ENCODE results near the gene ACBD6.

ACBD6 gene

DNA sequence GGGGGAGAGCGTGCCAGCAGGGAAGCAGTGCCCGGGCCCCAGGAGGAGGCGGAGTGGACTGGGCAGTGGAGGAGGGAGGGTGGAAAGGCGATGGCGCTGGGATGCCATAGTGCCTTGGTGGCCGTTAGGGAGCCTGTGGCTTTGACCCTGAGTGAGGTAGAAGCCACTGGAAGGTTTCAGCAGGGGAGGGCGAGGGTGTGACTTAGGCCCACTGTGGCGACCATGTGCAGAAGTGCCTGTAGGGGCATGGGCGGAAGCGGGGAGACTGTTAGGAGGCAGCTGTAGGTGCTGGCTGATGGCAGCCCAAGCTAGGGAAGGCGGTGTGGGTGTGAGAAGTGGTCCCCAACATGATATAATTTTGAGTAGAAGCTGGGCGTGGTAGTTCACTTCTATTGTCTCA is 244.1 kb downstream of the ACBD6 start:
- TF ChIP-seq EGR2 (tag by site-specific recombination; IDR thresholded peaks at IDR 0.05; ENCODE audit: low read depth) (peak; percentile 76), ZNF768 (tag by site-specific recombination; IDR thresholded peaks at IDR 0.05) (no peak), ZFHX2 (tag by site-specific recombination; conservative IDR thresholded peaks at IDR 0.05) (peak; percentile 61), ZNF561 (tag by site-specific recombination; IDR thresholded peaks at IDR 0.05; ENCODE audit: borderline replicate concordance) (no peak), SCRT1 (tag by site-specific recombination; IDR thresholded peaks at IDR 0.05; ENCODE audit: borderline replicate concordance) (no peak)
- Histone ChIP-seq H3K9me3 (ENCODE audit: control insufficient read depth, insufficient read depth, low read depth, low read length) (no peaks in the 10 kb centered on the region), H3K36me3 (ENCODE audit: control insufficient read depth in 2 of 2, insufficient read depth in 1 of 2, low read length in 2 of 2) (no peaks in the 10 kb centered on the region), H3K4me3 (ENCODE audit: low read depth, low read length) (no peak overlapping the region), H3K27ac (ENCODE audit: extremely low read depth, low read depth, low read length) (no peak overlapping the region), H3K4me1 (ENCODE audit: control insufficient read depth, insufficient read depth, low read length) (peaks cover 12% of the 10 kb centered on the region)
- CTCF ChIA-PET: interaction anchor here (0.6 to 1.6 kb wide), 3 partner anchors 9 to 471 kb away, joined by 3 to 4 read pairs (median 4); no protein-coding TSS in a partner anchor
- POLR2A ChIA-PET: no interaction called here

GRCh38 chr1:180257486-180257885 is 244.9 kb downstream of the ACBD6 start:
- POLR2A ChIA-PET: no interaction called here
- no peak for TF ChIP-seq ZBTB8A (tag by site-specific recombination; IDR thresholded peaks at IDR 0.05)
- TF ChIP-seq ZNF473 (tag by site-specific recombination; IDR thresholded peaks at IDR 0.05): no peak
- no peak for TF ChIP-seq ZNF837 (tag by site-specific recombination; IDR thresholded peaks at IDR 0.05)
- no peak for TF ChIP-seq ZNF19 (tag by site-specific recombination; IDR thresholded peaks at IDR 0.05; ENCODE audit: low read depth)
- TF ChIP-seq, protein P1, sequence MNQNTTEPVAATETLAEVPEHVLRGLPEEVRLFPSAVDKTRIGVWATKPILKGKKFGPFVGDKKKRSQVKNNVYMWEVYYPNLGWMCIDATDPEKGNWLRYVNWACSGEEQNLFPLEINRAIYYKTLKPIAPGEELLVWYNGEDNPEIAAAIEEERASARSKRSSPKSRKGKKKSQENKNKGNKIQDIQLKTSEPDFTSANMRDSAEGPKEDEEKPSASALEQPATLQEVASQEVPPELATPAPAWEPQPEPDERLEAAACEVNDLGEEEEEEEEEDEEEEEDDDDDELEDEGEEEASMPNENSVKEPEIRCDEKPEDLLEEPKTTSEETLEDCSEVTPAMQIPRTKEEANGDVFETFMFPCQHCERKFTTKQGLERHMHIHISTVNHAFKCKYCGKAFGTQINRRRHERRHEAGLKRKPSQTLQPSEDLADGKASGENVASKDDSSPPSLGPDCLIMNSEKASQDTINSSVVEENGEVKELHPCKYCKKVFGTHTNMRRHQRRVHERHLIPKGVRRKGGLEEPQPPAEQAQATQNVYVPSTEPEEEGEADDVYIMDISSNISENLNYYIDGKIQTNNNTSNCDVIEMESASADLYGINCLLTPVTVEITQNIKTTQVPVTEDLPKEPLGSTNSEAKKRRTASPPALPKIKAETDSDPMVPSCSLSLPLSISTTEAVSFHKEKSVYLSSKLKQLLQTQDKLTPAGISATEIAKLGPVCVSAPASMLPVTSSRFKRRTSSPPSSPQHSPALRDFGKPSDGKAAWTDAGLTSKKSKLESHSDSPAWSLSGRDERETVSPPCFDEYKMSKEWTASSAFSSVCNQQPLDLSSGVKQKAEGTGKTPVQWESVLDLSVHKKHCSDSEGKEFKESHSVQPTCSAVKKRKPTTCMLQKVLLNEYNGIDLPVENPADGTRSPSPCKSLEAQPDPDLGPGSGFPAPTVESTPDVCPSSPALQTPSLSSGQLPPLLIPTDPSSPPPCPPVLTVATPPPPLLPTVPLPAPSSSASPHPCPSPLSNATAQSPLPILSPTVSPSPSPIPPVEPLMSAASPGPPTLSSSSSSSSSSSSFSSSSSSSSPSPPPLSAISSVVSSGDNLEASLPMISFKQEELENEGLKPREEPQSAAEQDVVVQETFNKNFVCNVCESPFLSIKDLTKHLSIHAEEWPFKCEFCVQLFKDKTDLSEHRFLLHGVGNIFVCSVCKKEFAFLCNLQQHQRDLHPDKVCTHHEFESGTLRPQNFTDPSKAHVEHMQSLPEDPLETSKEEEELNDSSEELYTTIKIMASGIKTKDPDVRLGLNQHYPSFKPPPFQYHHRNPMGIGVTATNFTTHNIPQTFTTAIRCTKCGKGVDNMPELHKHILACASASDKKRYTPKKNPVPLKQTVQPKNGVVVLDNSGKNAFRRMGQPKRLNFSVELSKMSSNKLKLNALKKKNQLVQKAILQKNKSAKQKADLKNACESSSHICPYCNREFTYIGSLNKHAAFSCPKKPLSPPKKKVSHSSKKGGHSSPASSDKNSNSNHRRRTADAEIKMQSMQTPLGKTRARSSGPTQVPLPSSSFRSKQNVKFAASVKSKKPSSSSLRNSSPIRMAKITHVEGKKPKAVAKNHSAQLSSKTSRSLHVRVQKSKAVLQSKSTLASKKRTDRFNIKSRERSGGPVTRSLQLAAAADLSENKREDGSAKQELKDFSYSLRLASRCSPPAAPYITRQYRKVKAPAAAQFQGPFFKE (tag by site-specific recombination; IDR thresholded peaks at IDR 0.05; ENCODE audit: borderline replicate concordance): no peak
- TF ChIP-seq ZFP3 (tag by site-specific recombination; IDR thresholded peaks at IDR 0.05; ENCODE audit: low read depth): no peak
- no peak for TF ChIP-seq GFI1B (tag by site-specific recombination; IDR thresholded peaks at IDR 0.05)
- no peak for TF ChIP-seq ZNF404 (tag by site-specific recombination; IDR thresholded peaks at IDR 0.05)
- no peak for TF ChIP-seq TRIM28 (IDR thresholded peaks at IDR 0.05; ENCODE audit: borderline replicate concordance, low read length)
- no peak for TF ChIP-seq KLF7 (tag by site-specific recombination; IDR thresholded peaks at IDR 0.05; ENCODE audit: borderline replicate concordance)
- no peak for TF ChIP-seq ZNF510 (tag by site-specific recombination; IDR thresholded peaks at IDR 0.05; ENCODE audit: insufficient replicate concordance)
- no peak for TF ChIP-seq ZNF366 (tag by site-specific recombination; conservative IDR thresholded peaks at IDR 0.05)
- H3K27ac ChIP-seq (ENCODE audit: extremely low read depth, low read depth, low read length): no peak overlapping the region
- peaks cover 7% of the 10 kb centered on the region for H3K4me1 ChIP-seq (ENCODE audit: control insufficient read depth, insufficient read depth, low read length)
- H3K9me3 ChIP-seq (ENCODE audit: control insufficient read depth, insufficient read depth, low read depth, low read length): no peaks in the 10 kb centered on the region
- H3K4me3 ChIP-seq (ENCODE audit: low read depth, low read length): no peak overlapping the region
- CTCF ChIA-PET: interaction anchor here (0.6 to 2.2 kb wide), 3 partner anchors 8 to 1175 kb away, joined by 3 to 10 read pairs (median 4); no protein-coding TSS in a partner anchor
- H3K36me3 ChIP-seq (ENCODE audit: control insufficient read depth in 2 of 2, insufficient read depth in 1 of 2, low read length in 2 of 2): no peaks in the 10 kb centered on the region

DNA sequence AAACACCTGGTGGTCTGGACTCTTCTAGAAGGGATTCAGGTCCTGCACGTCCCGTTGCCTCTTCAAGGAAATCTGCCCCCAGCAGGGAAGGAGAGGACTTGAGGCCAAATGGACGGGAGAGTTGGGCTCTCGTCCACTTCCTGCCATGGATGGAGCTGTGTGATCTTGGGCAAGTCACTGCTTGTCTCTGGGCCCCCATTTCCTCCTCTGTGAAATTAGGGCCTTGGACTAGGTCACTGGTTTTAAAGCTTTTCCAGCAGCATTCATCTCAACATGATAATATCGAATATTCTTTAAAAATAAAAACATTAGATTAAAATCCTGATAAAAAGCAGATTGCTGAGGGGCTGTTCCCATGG is 245.4 kb downstream of the ACBD6 start:
- no peak overlapping the region for H3K4me3 ChIP-seq (ENCODE audit: low read depth, low read length)
- TF ChIP-seq ZNF341 (tag by site-specific recombination; IDR thresholded peaks at IDR 0.05; ENCODE audit: low read depth) (0 out of 2 replicates have a peak, but pooled peaks have one; percentile 2), ZNF843 (tag by site-specific recombination; IDR thresholded peaks at IDR 0.05) (no peak)
- CTCF ChIA-PET: interaction anchor here (0.6 to 2.2 kb wide), 3 partner anchors 67 to 1175 kb away, joined by 3 to 10 read pairs (median 3); no protein-coding TSS in a partner anchor
- POLR2A ChIA-PET: no interaction called here
- H3K9me3 ChIP-seq (ENCODE audit: control insufficient read depth, insufficient read depth, low read depth, low read length): no peaks in the 10 kb centered on the region
- no peaks in the 10 kb centered on the region for H3K36me3 ChIP-seq (ENCODE audit: control insufficient read depth in 2 of 2, insufficient read depth in 1 of 2, low read length in 2 of 2)
- peaks cover 2% of the 10 kb centered on the region for H3K4me1 ChIP-seq (ENCODE audit: control insufficient read depth, insufficient read depth, low read length)
- H3K27ac ChIP-seq (ENCODE audit: extremely low read depth, low read depth, low read length): no peak overlapping the region

All from HEK293 (cell line).